KOPT-K1 (cell line): Measurements from ENCODE around the gene PDX1.

Experiments used
- H3K27ac ChIP-seq: fragments of 200-600 bp; sonication (generic); 2 replicates; pipeline ENCODE4 v1.5.1; 2016; ENCODE audit warnings: antibody characterized with exemption, mild to moderate bottlenecking, low read depth, low read length; ENCODE audit not compliant: poor library complexity, severe bottlenecking
- H3K36me3 ChIP-seq: fragments of 200-600 bp; sonication (generic); 2 replicates; pipeline ENCODE4 v1.5.1; 2017; ENCODE audit warnings: antibody characterized with exemption, mild to moderate bottlenecking, low read length, moderate library complexity; ENCODE audit not compliant: insufficient read depth
- H3K9me3 ChIP-seq: fragments of 200-600 bp; sonication (generic); 2 replicates; pipeline ENCODE4 v1.5.1; 2017; ENCODE audit warnings: antibody characterized with exemption, low read length, mild to moderate bottlenecking; ENCODE audit not compliant: insufficient read depth, poor library complexity, severe bottlenecking

The PDX1 gene

GRCh38 chr13:27918918-27919658, 712 bp upstream of the PDX1 start:
- Histone ChIP-seq H3K36me3 (no peaks in the 10 kb centered on the region), H3K27ac (no peak overlapping the region), H3K9me3 (no peaks in the 10 kb centered on the region)

- Histone ChIP-seq H3K27ac (no peak overlapping the region), H3K36me3 (no peaks in the 10 kb centered on the region), H3K9me3 (no peaks in the 10 kb centered on the region)
These were observed 204 bp upstream of the PDX1 start for GRCh38 chr13:27919659-27919933.

GRCh38 chr13:27920677-27921420, 1.0 kb downstream of the PDX1 start:
- no peak overlapping the region for H3K27ac ChIP-seq
- H3K9me3 ChIP-seq, result peaks cover 4% of the 10 kb centered on the region
- no peaks in the 10 kb centered on the region for H3K36me3 ChIP-seq

GRCh38 chr13:27921421-27921960, 1.7 kb downstream of the PDX1 start:
- Histone ChIP-seq H3K9me3 (peaks cover 4% of the 10 kb centered on the region), H3K36me3 (no peaks in the 10 kb centered on the region), H3K27ac (no peak overlapping the region)

GRCh38 chr13:27921961-27922882, 2.4 kb downstream of the PDX1 start:
- Histone ChIP-seq H3K36me3 (no peaks in the 10 kb centered on the region), H3K9me3 (peaks cover 4% of the 10 kb centered on the region), H3K27ac (no peak overlapping the region)

- Histone ChIP-seq H3K36me3 (no peaks in the 10 kb centered on the region), H3K27ac (no peak overlapping the region), H3K9me3 (peaks cover 10% of the 10 kb centered on the region)
These were observed 3.2 kb downstream of the PDX1 start for GRCh38 chr13:27922883-27923612.

GRCh38 chr13:27923794-27924528, 4.2 kb downstream of the PDX1 start:
- peaks cover 14% of the 10 kb centered on the region for H3K9me3 ChIP-seq

GRCh38 chr13:27924529-27925141, 4.8 kb downstream of the PDX1 start:
- H3K9me3 ChIP-seq, result peaks cover 14% of the 10 kb centered on the region

More at GRCh38 chr13:27923794-27924528, 4.2 kb downstream of the PDX1 start:
- Histone ChIP-seq H3K27ac (no peak overlapping the region), H3K36me3 (no peaks in the 10 kb centered on the region)

GRCh38 chr13:27925220-27925991, 5.6 kb downstream of the PDX1 start:
- Histone ChIP-seq H3K27ac (no peak overlapping the region), H3K9me3 (peaks cover 14% of the 10 kb centered on the region), H3K36me3 (no peaks in the 10 kb centered on the region)

More at GRCh38 chr13:27924529-27925141, 4.8 kb downstream of the PDX1 start:
- Histone ChIP-seq H3K27ac (no peak overlapping the region), H3K36me3 (no peaks in the 10 kb centered on the region)

GRCh38 chr13:27926644-27927434, 7.0 kb downstream of the PDX1 start:
- Histone ChIP-seq H3K36me3 (no peaks in the 10 kb centered on the region), H3K9me3 (peaks cover 14% of the 10 kb centered on the region), H3K27ac (no peak overlapping the region)

- peaks cover 14% of the 10 kb centered on the region for H3K9me3 ChIP-seq
- no peak overlapping the region for H3K27ac ChIP-seq
- H3K36me3 ChIP-seq, result no peaks in the 10 kb centered on the region
These were observed 7.9 kb downstream of the PDX1 start for GRCh38 chr13:27927444-27928352.
